Body of pancreas (tissue), 4 donors: ENCODE measurements around the gene C11orf98. TPM values are rescaled to one million over a fixed set of nuclear protein-coding genes. Genes with fewer than 3 reads are reported as not detected.
"Not testable (repeated sequence)": the region's sequence is repeated elsewhere in the genome, so short reads cannot be mapped to it uniquely, and the experiment has no call there.

ENCODE experiments used
- ATAC-seq: fragments of 150-250 bp; one replicate; pipeline ENCODE4 v1.9.1; 2016
- DNase-seq, 4 donors: peaks; one replicate each; pipeline ENCODE4 v3.0.0-alpha.2; 2019
- H3K27ac ChIP-seq, 4 donors: fragments of 200-600 bp; sonication (generic); 1 replicate in 3 of 4; 2 replicates in 1 of 4; pipeline versions ENCODE4 v1.5.1 to v1.6.1; 2016 to 2019; ENCODE audit warnings: mild to moderate bottlenecking in 1 of 4, mixed read lengths in 1 of 4, moderate library complexity in 1 of 4
- H3K27me3 ChIP-seq, 2 donors: fragments of 200-600 bp; sonication (generic); one replicate each; pipeline ENCODE4 v1.6.0; 2016; ENCODE audit warnings: mild to moderate bottlenecking in 1 of 2
- H3K36me3 ChIP-seq, 2 donors: fragments of 200-600 bp; sonication (generic); replicated peaks in 1 of 2; 2 replicates each; pipeline ENCODE4 v1.5.1; 2016; ENCODE audit warnings: low read depth in 2 of 2; ENCODE audit not compliant: insufficient read depth in 1 of 2
- H3K4me1 ChIP-seq: fragments of 200-600 bp; sonication (generic); one replicate; pipeline ENCODE4 v1.6.0; 2016
- H3K4me3 ChIP-seq, 2 donors: fragments of 200-600 bp; sonication (generic); 1 replicate in 1 of 2; 2 replicates in 1 of 2; pipeline ENCODE4 v1.5.1; 2016 to 2019
- H3K9me3 ChIP-seq, 3 donors: fragments of 200-600 bp; sonication (generic); 1 replicate in 2 of 3; 2 replicates in 1 of 3; pipeline ENCODE4 v1.5.1; 2016
- POLR2A ChIP-seq, 3 donors: fragments of 450-650 bp; IDR thresholded peaks; one replicate each; pipeline ENCODE4 v1.6.1; 2016; ENCODE audit warnings: antibody characterized with exemption in 3 of 3, mild to moderate bottlenecking in 2 of 3
- WGBS, 2 donors: methylation state at CpG; one replicate each; pipeline ENCODE4 v1.1.5; 2017; 5-methylcytosine and 5-hydroxymethylcytosine counted together
- intact Hi-C: fragments of 100-400 bp; cut with DNase I; formaldehyde crosslinking; loops from one replicate; pipeline ENCODE4 v1.15.1; 2023
- total RNA-seq, 2 donors: library from RNA; depleted of rRNA; stranded (reverse); fragments of >200 nt; gene quantifications; one replicate each; pipeline ENCODE4 v1.1.0, GENCODE V29; 2016
- TF ChIP-seq, protein P1 (sequence below), 7 experiments: fragments of 450-650 bp in 4 of 7; fragments of 200-600 bp in 3 of 7; sonication (generic) in 3 of 7; IDR thresholded peaks; one replicate each; pipeline ENCODE4 v1.5.1; 2016 to 2019; ENCODE audit warnings: antibody characterized with exemption in 7 of 7

Gene C11orf98
- total RNA-seq, 2 donors from 2014 or later: 18.2 to 24.4 TPM

DNA sequence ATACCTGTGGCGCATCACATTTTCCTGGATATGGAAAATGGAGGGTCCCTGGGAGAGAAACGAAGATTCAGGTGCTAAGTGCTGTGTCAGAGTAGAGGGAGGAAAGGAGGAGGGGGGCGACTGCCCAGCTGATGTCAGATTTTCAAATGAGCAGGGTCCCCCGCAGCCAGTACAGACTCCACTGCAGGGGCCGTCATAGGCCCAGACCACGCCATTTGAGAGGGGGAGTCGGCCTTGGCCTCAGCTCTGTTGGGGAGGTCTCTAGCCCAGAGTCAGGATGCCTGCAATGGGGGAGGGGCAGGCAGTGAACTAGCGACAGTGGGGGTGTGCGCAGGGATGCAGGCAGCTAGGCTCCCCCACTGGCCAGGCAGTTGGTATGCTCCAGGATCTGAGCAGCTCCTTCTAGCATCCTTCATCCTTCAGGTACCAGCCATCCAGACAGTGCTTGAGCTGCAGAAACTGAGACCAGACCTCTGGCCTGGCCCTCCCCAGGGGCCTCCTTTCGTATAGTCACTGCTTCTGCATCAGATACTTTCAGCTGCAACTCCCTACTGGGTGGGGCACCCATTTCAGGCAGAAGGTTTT is 42.4 kb upstream of the C11orf98 start, which contains the start of the genes BSCL2 and GNG3:
BSCL2 (minus strand) TSS at position 148 of the 585 bp plus-strand sequence. CDS start 229 bp downstream, outside the sequence.
GNG3 (plus strand) TSS at position 400 of the 585 bp plus-strand sequence. CDS start 620 bp downstream, outside the sequence.
- Histone ChIP-seq H3K4me1 (peaks cover 71% of the 10 kb centered on the region), H3K4me3 (peak within 1 kb of the TSS; percentile 63 to 74), H3K27ac (peak within 1 kb of the TSS; percentile 89 to 94 (median 93)), H3K9me3 (no peaks in the 10 kb centered on the region), H3K27me3 (no peaks in the 10 kb centered on the region), H3K36me3 (no peaks in the 10 kb centered on the region)
- no peak for ATAC-seq
- intact Hi-C loops: no loop called here
- no peak for TF ChIP-seq POLR2A (IDR thresholded peaks at IDR 0.05)
- TF ChIP-seq, protein P1, sequence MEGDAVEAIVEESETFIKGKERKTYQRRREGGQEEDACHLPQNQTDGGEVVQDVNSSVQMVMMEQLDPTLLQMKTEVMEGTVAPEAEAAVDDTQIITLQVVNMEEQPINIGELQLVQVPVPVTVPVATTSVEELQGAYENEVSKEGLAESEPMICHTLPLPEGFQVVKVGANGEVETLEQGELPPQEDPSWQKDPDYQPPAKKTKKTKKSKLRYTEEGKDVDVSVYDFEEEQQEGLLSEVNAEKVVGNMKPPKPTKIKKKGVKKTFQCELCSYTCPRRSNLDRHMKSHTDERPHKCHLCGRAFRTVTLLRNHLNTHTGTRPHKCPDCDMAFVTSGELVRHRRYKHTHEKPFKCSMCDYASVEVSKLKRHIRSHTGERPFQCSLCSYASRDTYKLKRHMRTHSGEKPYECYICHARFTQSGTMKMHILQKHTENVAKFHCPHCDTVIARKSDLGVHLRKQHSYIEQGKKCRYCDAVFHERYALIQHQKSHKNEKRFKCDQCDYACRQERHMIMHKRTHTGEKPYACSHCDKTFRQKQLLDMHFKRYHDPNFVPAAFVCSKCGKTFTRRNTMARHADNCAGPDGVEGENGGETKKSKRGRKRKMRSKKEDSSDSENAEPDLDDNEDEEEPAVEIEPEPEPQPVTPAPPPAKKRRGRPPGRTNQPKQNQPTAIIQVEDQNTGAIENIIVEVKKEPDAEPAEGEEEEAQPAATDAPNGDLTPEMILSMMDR (IDR thresholded peaks at IDR 0.05): no peak
- DNase-seq: no peak
- WGBS, 2 donors: 84 to 85% methylated on average over 9 of the region's 10 CpGs

DNA sequence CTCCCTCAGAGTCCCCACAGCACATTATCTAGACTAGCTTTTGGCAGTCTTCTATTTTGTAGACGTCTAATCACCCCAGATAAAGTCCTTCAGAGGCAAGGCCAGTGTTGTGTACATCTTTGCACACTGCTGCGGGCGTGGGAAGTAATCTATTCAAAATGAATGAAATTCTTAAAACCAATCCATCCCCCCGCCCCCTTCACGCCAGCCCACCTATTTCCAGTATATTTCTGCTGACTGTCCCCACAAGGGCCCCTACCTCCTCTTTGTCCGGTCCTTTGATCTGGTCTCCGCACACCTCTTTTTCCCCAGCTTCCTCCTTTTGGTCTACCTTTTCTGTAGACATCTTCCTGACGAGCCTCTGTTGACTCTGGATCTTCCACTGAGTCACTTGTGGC is 41.8 kb upstream of the C11orf98 start:
- Histone ChIP-seq H3K4me3 (no peak overlapping the region), H3K27me3 (no peaks in the 10 kb centered on the region), H3K9me3 (no peaks in the 10 kb centered on the region), H3K36me3 (no peaks in the 10 kb centered on the region), H3K4me1 (peaks cover 66% of the 10 kb centered on the region), H3K27ac (peak overlapping the region; percentile 85 to 92 (median 89))
- TF ChIP-seq, protein P1 (IDR thresholded peaks at IDR 0.05): no peak
- intact Hi-C loops: no loop called here
- WGBS, 2 donors: 47 to 49% methylated on average over 8 of the region's 8 CpGs
- DNase-seq: no peak
- no peak for ATAC-seq

DNA sequence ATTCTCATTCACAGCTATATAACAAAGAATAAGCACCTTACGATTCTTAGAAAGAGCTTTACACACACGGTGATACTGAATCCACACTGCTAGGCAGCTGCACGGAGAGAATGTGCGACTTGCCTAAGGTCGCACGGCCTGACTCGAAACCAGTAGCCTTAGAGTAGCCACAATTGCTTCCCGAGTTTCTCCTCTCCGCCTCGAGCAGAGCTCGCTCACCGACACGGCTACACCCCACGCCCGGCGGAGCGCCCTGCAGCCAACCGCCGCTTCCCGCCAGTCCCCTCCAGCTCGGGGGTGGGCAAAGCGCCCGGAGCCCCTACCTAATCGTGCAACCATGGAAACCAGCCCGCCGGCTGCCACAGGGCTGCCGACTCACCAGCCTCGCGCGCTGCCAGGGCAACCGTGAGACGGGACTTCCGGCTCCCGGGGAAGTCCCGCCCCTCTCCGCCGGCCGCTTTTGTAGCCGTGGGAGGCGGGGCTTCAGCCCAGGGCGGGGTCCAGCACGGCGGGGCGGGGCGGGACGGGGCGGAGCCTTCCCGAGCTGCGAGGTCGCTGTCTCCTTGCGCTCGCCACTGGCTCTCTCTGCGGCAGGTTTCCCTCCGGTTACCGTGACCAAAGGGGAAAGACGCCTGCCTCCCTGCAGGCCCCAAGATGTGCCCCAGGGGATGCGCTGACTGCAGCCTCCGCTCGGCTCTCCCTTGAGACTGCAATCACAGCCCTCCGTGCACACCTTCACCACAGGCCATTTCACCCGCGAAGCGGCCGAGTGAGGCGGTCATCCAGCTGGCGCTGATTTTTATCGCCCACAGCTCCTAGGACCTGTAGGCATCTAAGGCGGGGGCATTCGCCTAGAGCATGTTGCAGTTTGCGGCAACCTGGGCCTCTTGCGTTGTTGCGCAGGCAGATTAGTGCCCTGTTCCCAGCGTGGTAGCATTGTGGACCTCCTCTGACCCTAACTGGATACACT is 41.2 kb upstream of the C11orf98 start:
- peaks cover 0 to 2% of the 10 kb centered on the region in 2 donors for H3K36me3 ChIP-seq
- H3K4me3 ChIP-seq: peak overlapping the region; percentile 63 to 74
- no peaks in the 10 kb centered on the region for H3K27me3 ChIP-seq
- intact Hi-C loops: no loop called here
- WGBS, 2 donors: 3 to 6% methylated on average over 17 to 67 of the region's 73 CpGs
- H3K9me3 ChIP-seq: no peaks in the 10 kb centered on the region
- ATAC-seq (peak; percentile 81), DNase-seq (peak; percentile 96 to 98 (median 96))
- TF ChIP-seq, protein P1 (IDR thresholded peaks at IDR 0.05): peak in 1 of 7 experiments; percentile 10
- TF ChIP-seq POLR2A (IDR thresholded peaks at IDR 0.05): peak in 2 of 3 donors; percentile 66 to 73
- peak overlapping the region; percentile 85 to 92 (median 89) for H3K27ac ChIP-seq
- H3K4me1 ChIP-seq: peaks cover 59% of the 10 kb centered on the region

DNA sequence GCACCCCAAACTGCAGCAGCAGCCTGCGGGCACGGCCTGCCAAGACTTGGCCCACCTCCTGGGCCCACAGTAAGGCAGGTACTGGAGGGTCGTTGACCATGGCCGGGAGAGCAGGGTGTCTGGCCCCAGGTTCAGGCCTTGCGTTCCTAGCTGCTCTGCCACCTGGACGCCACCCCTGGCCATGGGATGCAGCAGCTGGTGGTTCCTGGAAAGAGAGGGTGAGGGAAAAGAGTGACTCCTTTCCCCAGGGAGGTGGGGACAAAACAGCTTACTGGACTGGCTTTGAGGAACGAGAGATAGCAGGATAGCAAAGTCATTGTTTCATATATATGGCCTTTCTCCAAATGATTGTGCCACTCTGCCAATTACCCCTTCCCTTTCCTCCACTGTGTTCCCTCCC is 40.4 kb upstream of the C11orf98 start:
- H3K27ac ChIP-seq: peak overlapping the region; percentile 85 to 92 (median 89)
- DNase-seq (peak; percentile 55 to 62 (median 60)), ATAC-seq (peak; percentile 13)
- 6 to 18% methylated on average over 5 to 7 of the region's 7 CpGs for WGBS, 2 donors
- no peaks in the 10 kb centered on the region for H3K9me3 ChIP-seq
- intact Hi-C loops: no loop called here
- H3K4me3 ChIP-seq: peak overlapping the region in 1 of 2 donors; percentile 74
- TF ChIP-seq POLR2A (IDR thresholded peaks at IDR 0.05): no peak
- TF ChIP-seq, protein P1 (IDR thresholded peaks at IDR 0.05): peak in 2 of 7 experiments; percentile 18 to 21
- peaks cover 52% of the 10 kb centered on the region for H3K4me1 ChIP-seq
- H3K36me3 ChIP-seq: peaks cover 0 to 2% of the 10 kb centered on the region in 2 donors
- no peaks in the 10 kb centered on the region for H3K27me3 ChIP-seq

DNA sequence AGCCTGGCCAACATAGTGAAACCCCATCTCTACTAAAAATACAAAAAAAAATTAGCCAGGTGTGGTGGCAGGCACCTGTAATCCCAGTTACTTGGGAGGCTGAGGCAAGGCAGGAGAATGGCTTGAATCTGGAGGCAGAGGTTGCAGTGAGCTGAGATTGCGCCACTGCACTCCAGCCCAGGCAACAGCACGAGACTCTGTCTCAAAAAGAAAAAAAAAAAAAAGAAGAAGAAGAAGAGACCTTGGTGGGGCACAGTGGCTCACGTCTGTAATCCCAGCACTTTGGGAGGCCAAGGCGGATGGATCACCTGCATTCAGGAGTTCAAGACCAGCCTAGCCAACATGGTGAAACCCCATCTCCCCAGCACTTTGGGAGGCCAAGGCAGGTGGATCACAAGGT is 38.9 kb upstream of the C11orf98 start:
- H3K27me3 ChIP-seq, intact Hi-C loops, H3K36me3 ChIP-seq, H3K9me3 ChIP-seq, DNase-seq, ATAC-seq, H3K4me3 ChIP-seq: not testable (repeated sequence)
- Histone ChIP-seq H3K27ac (peak overlapping the region in 1 of 4 donors; percentile 15), H3K4me1 (peaks cover 40% of the 10 kb centered on the region)
- WGBS, 2 donors: 88 to 95% methylated on average over 4 of the region's 4 CpGs
